Skeletal muscle satellite cell (primary cell): Measurements from ENCODE around the gene OR2G2. TPM values are rescaled to one million over a fixed set of nuclear protein-coding genes. Genes with fewer than 3 reads are reported as not detected.

Experiments used
- small RNA-seq: library from RNA; depleted of rRNA; stranded (forward); fragments of <200 nt; gene quantifications from one replicate; pipeline ENCODE3, GENCODE V24; 2012

The OR2G2 gene

Small RNAs within 50 kb of the gene (small RNA-seq; reads per million reads assigned to genes)
- not detected for gene RF00026
